DND-41 (cell line): Measurements from ENCODE around the gene ALDH9A1.
"Not testable (repeated sequence)": the region's sequence is repeated elsewhere in the genome, so short reads cannot be mapped to it uniquely, and the experiment has no call there.

Experiments used
- ATAC-seq: fragments of 200-7000 bp; cut with Tn5 transposase; 3 replicates; pipeline ENCODE4 v1.9.1; 2021; ENCODE audit warnings: low read depth; ENCODE audit not compliant: insufficient read depth
- DNase-seq: peaks from one replicate; pipeline ENCODE4 v3.0.0-alpha.2; 2020
- H2AFZ ChIP-seq: 2 replicates; pipeline ENCODE4 v1.6.0; 2012; ENCODE audit warnings: low read depth, low read length
- H3K27ac ChIP-seq: 2 replicates; pipeline ENCODE4 v1.5.1; 2012; ENCODE audit warnings: low read length, inconsistent platforms
- H3K27me3 ChIP-seq: fragments of 200-600 bp; sonication (generic); 2 replicates; pipeline ENCODE4 v1.6.0; 2012; ENCODE audit warnings: low read length, mild to moderate bottlenecking, inconsistent platforms; ENCODE audit not compliant: insufficient read depth, poor library complexity
- H3K36me3 ChIP-seq: 2 replicates; pipeline ENCODE4 v1.5.1; 2012; ENCODE audit warnings: low read length, inconsistent platforms; ENCODE audit not compliant: insufficient read depth
- H3K4me1 ChIP-seq: 2 replicates; pipeline ENCODE4 v1.5.1; 2012; ENCODE audit warnings: mild to moderate bottlenecking, low read length; ENCODE audit not compliant: insufficient read depth
- H3K4me2 ChIP-seq: 2 replicates; pipeline ENCODE4 v1.6.0; 2012; ENCODE audit warnings: mild to moderate bottlenecking, moderate library complexity, low read length, inconsistent platforms; ENCODE audit not compliant: insufficient read depth
- H3K4me3 ChIP-seq, 2 experiments: fragments of 200-600 bp in 1 of 2; shearing (Covaris generic) in 1 of 2; 2 replicates each; pipeline ENCODE4 v1.5.1; 2012 to 2016; ENCODE audit warnings: inconsistent platforms in 2 of 2, low read length in 2 of 2, mild to moderate bottlenecking in 2 of 2, low read depth in 1 of 2, moderate library complexity in 1 of 2
- H3K79me2 ChIP-seq: 2 replicates; pipeline ENCODE4 v1.6.0; 2012; ENCODE audit warnings: low read length, inconsistent platforms; ENCODE audit not compliant: insufficient read depth
- H3K9ac ChIP-seq: 2 replicates; pipeline ENCODE4 v1.6.0; 2012; ENCODE audit warnings: low read depth, mild to moderate bottlenecking, inconsistent platforms, low read length, moderate library complexity
- H3K9me3 ChIP-seq: 2 replicates; pipeline ENCODE4 v1.5.1; 2012; ENCODE audit warnings: low read length, moderate library complexity, mild to moderate bottlenecking, inconsistent platforms; ENCODE audit not compliant: insufficient read depth, severe bottlenecking
- H4K20me1 ChIP-seq: 2 replicates; pipeline ENCODE4 v1.6.0; 2012; ENCODE audit warnings: low read length; ENCODE audit not compliant: insufficient read depth
- CTCF ChIP-seq: IDR thresholded peaks from 2 replicates; pipeline ENCODE4 v1.5.1; 2012; ENCODE audit warnings: borderline replicate concordance, low read length, moderate library complexity, mild to moderate bottlenecking; ENCODE audit not compliant: poor library complexity, severe bottlenecking; ENCODE audit errors: extremely low read depth
- EZH2 ChIP-seq: IDR thresholded peaks from 3 replicates; pipeline ENCODE4 v1.6.1; 2012; ENCODE audit warnings: borderline replicate concordance, low read depth, mild to moderate bottlenecking, moderate library complexity, low read length, inconsistent platforms; ENCODE audit not compliant: severe bottlenecking

Gene ALDH9A1

GRCh38 chr1:165686121-165686970, 12.0 kb downstream of the ALDH9A1 start:
- Histone ChIP-seq H3K4me1 (no peaks in the 10 kb centered on the region), H3K27me3 (no peaks in the 10 kb centered on the region), H3K9me3 (no peaks in the 10 kb centered on the region), H3K4me3 (no peak overlapping the region), H3K9ac (no peak overlapping the region), H3K79me2 (peaks cover 85% of the 10 kb centered on the region), H3K36me3 (peaks cover 70% of the 10 kb centered on the region), H4K20me1 (peaks cover 14% of the 10 kb centered on the region; the same call in 1 of the 2 replicates), H3K27ac (no peak overlapping the region), H3K4me2 (no peak overlapping the region), H2AFZ (no peak overlapping the region)
- ATAC-seq (peak; percentile 53; the same call in 2 of the 3 replicates), DNase-seq (no peak)
- TF ChIP-seq CTCF (peak; percentile 47), EZH2 (no peak)

GRCh38 chr1:165683848-165684485, 14.4 kb downstream of the ALDH9A1 start:
- DNase-seq, result no peak
- Histone ChIP-seq H3K4me2 (no peak overlapping the region), H2AFZ (no peak overlapping the region), H3K9ac (no peak overlapping the region), H3K27ac (no peak overlapping the region), H4K20me1 (peaks cover 14% of the 10 kb centered on the region; the same call in 1 of the 2 replicates), H3K9me3 (no peaks in the 10 kb centered on the region), H3K36me3 (peaks cover 78% of the 10 kb centered on the region), H3K27me3 (no peaks in the 10 kb centered on the region), H3K79me2 (peaks cover 66% of the 10 kb centered on the region), H3K4me1 (no peaks in the 10 kb centered on the region), H3K4me3 (no peak overlapping the region)
- ATAC-seq, result no peak
- no peak for TF ChIP-seq CTCF
- no peak for TF ChIP-seq EZH2

GRCh38 chr1:165680773-165681172, 17.6 kb downstream of the ALDH9A1 start:
- ATAC-seq, H3K27ac ChIP-seq, H3K4me3 ChIP-seq, H2AFZ ChIP-seq, H4K20me1 ChIP-seq, H3K4me1 ChIP-seq, DNase-seq, H3K9ac ChIP-seq, H3K9me3 ChIP-seq, H3K4me2 ChIP-seq, H3K27me3 ChIP-seq: not testable (repeated sequence)
- peaks cover 35% of the 10 kb centered on the region for H3K79me2 ChIP-seq
- peaks cover 78% of the 10 kb centered on the region for H3K36me3 ChIP-seq

- Histone ChIP-seq H4K20me1 (peaks cover 2% of the 10 kb centered on the region; the same call in 1 of the 2 replicates), H3K9me3 (no peaks in the 10 kb centered on the region), H3K27ac (no peak overlapping the region), H3K79me2 (peaks cover 30% of the 10 kb centered on the region), H3K4me1 (no peaks in the 10 kb centered on the region), H3K27me3 (no peaks in the 10 kb centered on the region), H3K4me3 (no peak overlapping the region), H3K4me2 (no peak overlapping the region), H3K36me3 (peaks cover 78% of the 10 kb centered on the region), H2AFZ (no peak overlapping the region), H3K9ac (no peak overlapping the region)
- no peak for DNase-seq
- ATAC-seq, result no peak
- TF ChIP-seq CTCF (no peak), EZH2 (no peak)
Measured at GRCh38 chr1:165680303-165680702, 18.1 kb downstream of the ALDH9A1 start.
